GM21619 (cell line): ENCODE data around the gene MCM3AP.
A peak's percentile ranks its signal among the peaks of the same experiment; 100 is the strongest.

Experiments used
- ATAC-seq: cut with Tn5 transposase; IDR thresholded peaks from one replicate; pipeline ENCODE4 v1.9.1; 2021; ENCODE audit not compliant: unreplicated experiment

The MCM3AP gene

GRCh38 chr21:46285206-46285661, at the start of gene MCM3AP:
Gene MCM3AP, minus strand, starts transcription at chr21:46285611. Its CDS starts 325 bp downstream, at chr21:46285286.
- no peak for ATAC-seq

GRCh38 chr21:46334351-46335140, 49.1 kb upstream of the MCM3AP start:
- no peak for ATAC-seq

GRCh38 chr21:46329796-46330195, 44.4 kb upstream of the MCM3AP start:
- no peak for ATAC-seq

GRCh38 chr21:46328151-46328550, 42.7 kb upstream of the MCM3AP start:
- no peak for ATAC-seq

GRCh38 chr21:46327711-46328110, 42.3 kb upstream of the MCM3AP start:
- no peak for ATAC-seq

- ATAC-seq = no peak
Measured at GRCh38 chr21:46326110-46326703, 40.8 kb upstream of the MCM3AP start.

GRCh38 chr21:46325073-46325912, 39.9 kb upstream of the MCM3AP start:
- no peak for ATAC-seq

GRCh38 chr21:46324390-46325072, 39.1 kb upstream of the MCM3AP start:
- peak; percentile 47 for ATAC-seq

GRCh38 chr21:46323710-46324389, 38.4 kb upstream of the MCM3AP start, which contains the start of the genes C21orf58 and PCNT:
Gene C21orf58, minus strand, starts transcription at chr21:46323870. Its CDS starts 1,132 bp downstream, at chr21:46322738.
Gene PCNT, plus strand, starts transcription at chr21:46324156. Its CDS starts 73 bp downstream, at chr21:46324229.
- ATAC-seq = peak; percentile 78

GRCh38 chr21:46323227-46323709, 37.9 kb upstream of the MCM3AP start:
- peak; percentile 6 for ATAC-seq

GRCh38 chr21:46322351-46323226, 37.2 kb upstream of the MCM3AP start:
- ATAC-seq = no peak

- ATAC-seq = no peak
Measured at GRCh38 chr21:46320331-46320801, 35.0 kb upstream of the MCM3AP start.

- no peak for ATAC-seq
Measured at GRCh38 chr21:46319186-46319585, 33.8 kb upstream of the MCM3AP start.

GRCh38 chr21:46318464-46318845, 33.0 kb upstream of the MCM3AP start:
- no peak for ATAC-seq

- no peak for ATAC-seq
Measured at GRCh38 chr21:46317710-46318463, 32.5 kb upstream of the MCM3AP start.

- ATAC-seq = no peak
Measured at GRCh38 chr21:46316708-46317324, 31.4 kb upstream of the MCM3AP start.

- ATAC-seq = no peak
Measured at GRCh38 chr21:46314441-46315020, 29.1 kb upstream of the MCM3AP start.
